ENCODE measurements around the gene STRN3.
"Not testable (repeated sequence)": the region's sequence is repeated elsewhere in the genome, so short reads cannot be mapped to it uniquely, and the experiment has no call there.

Gene STRN3

GRCh38 chr14:30906752-30907658 is 119.2 kb downstream of the STRN3 start:
- no peak for DNase-seq

- DNase-seq: no peak
Measured at GRCh38 chr14:30903285-30904124, 122.7 kb downstream of the STRN3 start.

DNA sequence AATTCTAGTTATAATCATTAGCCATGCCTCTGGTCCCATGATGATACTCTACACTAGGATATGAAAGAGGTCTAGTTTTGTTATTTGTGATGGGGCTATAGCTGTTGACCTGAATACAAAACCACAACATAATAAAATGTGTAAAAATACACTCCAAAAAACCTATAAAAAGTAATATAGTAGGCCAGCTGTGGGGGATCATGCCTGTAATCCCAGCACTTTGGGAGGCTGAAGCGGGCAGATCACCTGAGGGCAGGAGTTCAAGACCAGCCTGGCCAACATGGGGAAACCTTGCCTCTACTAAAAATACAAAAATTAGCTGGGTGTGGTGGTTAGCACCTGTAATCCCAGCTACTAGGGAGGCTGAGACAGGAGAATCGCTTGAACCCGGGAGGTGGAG is 129.1 kb downstream of the STRN3 start:
- not testable (repeated sequence) for DNase-seq

GRCh38 chr14:30896435-30896834 is 129.7 kb downstream of the STRN3 start:
- no peak for DNase-seq

DNA sequence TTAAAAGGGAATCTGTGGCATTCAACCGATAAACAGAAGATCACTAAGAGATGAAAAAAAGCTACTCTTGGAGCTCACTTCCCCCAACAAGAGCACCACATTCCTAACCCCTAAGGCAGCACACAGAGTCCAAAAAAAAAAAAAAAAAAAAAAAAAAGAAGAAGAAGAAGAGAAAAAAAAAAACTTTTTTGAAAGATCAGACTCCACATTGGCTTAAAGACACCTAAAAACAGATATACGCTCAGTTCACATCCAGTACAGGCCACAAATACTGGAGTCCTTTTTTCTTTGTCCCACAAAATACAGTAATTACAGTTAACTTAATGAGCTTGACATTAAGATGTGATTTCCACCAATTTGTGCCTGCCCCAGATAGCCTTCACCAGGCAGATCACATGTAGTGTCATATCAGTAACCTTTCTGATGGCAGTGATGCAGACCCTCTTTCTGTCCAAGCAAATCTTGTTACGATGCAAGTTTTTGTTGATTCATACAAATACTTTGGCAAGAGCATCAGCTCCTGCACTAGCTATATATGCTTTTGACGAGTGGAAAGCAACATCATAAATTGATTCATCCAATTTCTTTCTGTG is 131.2 kb downstream of the STRN3 start:
- DNase-seq: no peak

DNA sequence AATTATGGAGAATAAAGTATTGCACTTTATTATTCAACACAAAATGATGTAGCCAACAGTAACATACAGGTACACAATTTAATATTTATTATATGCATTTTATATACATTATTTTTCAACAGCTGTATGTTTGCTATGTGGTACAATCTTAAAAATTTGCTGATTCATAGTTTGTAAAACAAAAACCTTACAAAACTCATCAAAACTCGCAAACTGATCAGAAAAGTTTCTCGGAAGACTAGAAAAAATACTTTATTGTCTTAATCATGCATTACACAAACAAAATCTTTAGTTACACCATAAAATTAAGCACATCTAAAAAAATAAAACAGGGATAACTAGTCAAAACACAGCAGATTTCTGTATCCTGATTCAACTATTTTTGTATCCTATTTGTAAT is 132.4 kb downstream of the STRN3 start:
- DNase-seq: no peak

GRCh38 chr14:30889244-30889594 is 137.0 kb downstream of the STRN3 start:
- DNase-seq: no peak

DNA sequence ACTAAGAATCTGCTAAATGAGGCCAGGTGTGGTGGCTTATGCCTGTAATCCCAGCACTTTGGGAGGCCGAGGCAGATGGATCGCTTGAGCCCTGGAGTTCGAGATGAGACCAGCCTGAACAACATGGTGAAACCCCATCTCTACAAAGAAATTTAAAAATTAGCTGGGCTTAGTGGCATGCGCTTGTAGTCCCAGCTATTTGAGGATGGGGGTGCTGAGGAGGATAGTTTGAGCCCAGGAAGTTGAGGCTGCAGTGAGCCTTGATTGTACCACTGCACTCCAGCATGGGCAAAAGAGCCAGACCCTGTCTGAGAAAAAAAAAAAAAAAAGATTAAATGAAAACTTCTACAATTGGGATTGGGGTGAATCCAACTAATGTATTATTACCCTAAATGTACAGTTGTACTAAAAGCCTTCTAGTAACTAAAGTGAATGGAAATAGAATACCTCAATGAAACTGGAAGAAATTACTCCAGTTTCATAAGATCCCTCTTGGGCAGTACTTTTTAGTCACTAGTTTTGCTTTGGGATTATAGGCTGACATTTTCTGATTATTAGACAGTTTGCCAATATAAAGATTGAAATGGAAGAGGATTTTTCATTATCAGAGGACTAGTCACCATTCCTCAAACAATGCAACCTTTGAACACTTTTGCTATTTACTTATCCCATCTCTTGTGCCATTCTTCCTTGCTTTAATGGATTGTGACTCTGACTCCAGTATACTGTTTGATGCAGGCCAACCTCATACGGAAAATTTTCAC is 137.5 kb downstream of the STRN3 start:
- DNase-seq: no peak

DNA sequence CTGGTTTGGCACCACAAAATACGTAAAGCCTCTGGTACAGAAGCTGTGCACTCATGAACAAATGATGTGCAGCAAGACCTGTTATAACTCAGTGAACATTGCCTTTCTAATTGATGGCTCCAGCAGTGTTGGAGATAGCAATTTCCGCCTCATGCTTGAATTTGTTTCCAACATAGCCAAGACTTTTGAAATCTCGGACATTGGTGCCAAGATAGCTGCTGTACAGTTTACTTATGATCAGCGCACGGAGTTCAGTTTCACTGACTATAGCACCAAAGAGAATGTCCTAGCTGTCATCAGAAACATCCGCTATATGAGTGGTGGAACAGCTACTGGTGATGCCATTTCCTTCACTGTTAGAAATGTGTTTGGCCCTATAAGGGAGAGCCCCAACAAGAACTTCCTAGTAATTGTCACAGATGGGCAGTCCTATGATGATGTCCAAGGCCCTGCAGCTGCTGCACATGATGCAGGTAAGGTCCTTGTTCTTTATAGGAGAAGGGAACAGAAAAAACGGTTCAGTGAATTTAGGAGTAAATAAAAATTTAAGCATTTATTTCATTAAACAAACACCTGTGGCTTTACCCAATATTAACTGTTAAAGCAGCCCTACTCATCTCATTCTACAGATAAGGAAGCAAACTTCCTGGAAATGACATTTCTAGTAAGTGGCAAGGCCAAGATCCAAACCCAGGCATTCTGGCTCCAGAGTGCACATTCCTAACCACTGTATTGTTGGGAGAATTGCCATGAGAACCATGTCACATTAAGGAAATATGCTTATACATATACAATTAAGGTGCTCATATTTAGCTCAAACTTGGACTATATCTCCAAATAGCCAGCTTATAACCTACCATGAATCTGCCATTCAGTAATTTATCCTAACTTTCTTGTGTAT is 140.1 kb downstream of the STRN3 start:
- no peak for DNase-seq

DNA sequence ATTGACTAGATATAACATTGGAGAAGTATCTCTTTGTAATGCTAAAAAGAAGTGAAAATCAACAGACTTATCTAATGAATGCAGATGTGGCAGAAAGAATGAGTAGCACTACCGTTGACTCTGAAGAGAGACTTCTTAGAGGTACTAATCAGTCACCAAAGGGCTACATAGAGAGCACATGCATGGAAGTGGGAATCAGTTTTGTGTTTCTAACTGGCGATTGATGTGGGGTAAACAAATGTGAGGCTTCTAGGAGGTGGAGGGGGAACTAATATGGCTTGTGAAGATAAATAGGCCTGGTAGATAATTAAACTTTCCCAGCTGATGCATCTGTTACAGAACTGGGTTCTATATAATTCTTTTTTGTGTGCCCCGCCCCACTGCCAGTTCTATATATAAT is 141.3 kb downstream of the STRN3 start:
- no peak for DNase-seq

- no peak for DNase-seq
Measured at GRCh38 chr14:30883508-30884294, 142.5 kb downstream of the STRN3 start.

DNA sequence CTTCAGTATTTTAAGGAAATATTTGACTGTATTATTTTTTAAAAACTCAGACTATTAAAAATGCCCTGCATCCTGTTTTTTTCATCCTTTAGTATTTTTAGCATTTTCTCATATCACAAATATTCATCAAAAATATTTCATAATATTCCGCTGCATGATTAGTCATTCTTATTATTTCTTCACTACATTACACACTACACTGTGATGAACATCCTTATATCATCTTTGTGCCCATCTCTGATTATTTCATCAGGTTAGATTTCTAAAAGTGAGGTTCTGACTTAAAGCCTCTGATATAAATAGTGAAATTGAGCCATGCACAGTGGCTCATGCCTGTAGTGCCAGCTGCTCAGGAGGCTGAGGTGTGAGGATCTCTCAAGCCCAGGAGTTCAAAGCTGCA is 143.7 kb downstream of the STRN3 start:
- DNase-seq: no peak

DNA sequence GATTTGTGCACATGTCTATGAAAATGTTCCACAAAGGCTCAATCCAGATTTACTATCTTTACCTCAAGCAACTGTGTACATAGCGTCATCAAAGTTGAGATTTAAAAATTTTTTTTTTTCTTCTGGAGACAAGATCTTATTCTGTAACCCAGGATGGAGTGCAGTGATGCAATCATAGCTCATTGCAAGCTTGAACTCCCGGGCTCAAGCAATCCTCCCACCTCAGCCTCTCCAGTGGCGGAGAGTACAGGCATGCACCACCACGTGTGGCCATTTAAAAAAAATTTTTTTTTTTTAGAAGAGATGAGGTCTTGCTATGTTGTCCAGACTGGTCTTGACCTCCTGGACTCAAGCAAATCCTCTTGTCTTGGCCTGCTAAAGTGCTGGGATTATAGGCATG is 149.5 kb downstream of the STRN3 start:
- DNase-seq: no peak

GRCh38 chr14:30875788-30876053 is 150.5 kb downstream of the STRN3 start:
- DNase-seq: no peak

- peak; percentile 66 for DNase-seq
Measured at GRCh38 chr14:30874999-30875787, 151.0 kb downstream of the STRN3 start.

DNA sequence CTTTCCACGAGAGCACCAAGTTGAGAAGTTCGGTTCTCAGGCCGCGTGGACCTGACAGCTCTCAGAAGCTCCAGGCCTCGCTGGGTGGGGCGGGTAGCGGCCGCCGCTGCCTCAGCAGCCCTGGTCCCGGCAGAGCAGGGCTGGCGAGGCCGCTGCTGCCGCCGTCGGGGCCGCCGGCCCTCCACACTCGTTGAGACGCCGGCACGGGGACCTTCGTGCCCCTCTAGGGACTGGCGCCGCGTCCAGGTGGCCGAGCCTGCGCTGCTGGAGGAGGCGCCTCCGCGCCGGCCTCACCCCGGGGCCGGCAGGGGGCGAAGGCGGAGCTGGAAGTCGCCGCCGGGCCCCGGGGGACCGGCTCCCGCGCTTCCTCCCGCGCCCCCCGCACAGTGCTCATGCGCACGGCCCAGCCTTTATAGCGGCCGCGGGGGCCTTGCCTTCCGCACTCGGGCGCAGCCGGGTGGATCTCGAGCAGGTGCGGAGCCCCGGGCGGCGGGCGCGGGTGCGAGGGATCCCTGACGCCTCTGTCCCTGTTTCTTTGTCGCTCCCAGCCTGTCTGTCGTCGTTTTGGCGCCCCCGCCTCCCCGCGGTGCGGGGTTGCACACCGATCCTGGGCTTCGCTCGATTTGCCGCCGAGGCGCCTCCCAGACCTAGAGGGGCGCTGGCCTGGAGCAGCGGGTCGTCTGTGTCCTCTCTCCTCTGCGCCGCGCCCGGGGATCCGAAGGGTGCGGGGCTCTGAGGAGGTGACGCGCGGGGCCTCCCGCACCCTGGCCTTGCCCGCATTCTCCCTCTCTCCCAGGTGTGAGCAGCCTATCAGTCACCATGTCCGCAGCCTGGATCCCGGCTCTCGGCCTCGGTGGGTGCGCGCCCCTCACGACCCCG is 151.8 kb downstream of the STRN3 start, which contains the start of gene COCH:
Gene COCH (plus strand): TSS at position 440 of the 879 bp plus-strand sequence. CDS start 380 bp downstream, at position 820.
- DNase-seq: peak; percentile 74

GRCh38 chr14:30873308-30874119 is 152.7 kb downstream of the STRN3 start:
- DNase-seq: no peak

GRCh38 chr14:30872602-30873001 is 153.6 kb downstream of the STRN3 start:
- DNase-seq: no peak

Measured in activated CD8-positive, alpha-beta memory T cell treated with anti-CD3 and anti-CD28 coated beads for 24 hours (primary cell).